GM23248 (cell line): ENCODE results near the gene PPP1CC.

Source experiments
- EZH2 ChIP-seq: fragments of 200-600 bp; sonication (generic); IDR thresholded peaks from 2 replicates; pipeline ENCODE4 v1.6.1; 2018; ENCODE audit warnings: antibody characterized with exemption, mild to moderate bottlenecking; ENCODE audit not compliant: insufficient read depth, poor library complexity, severe bottlenecking
- EZH2phosphoT487 ChIP-seq: fragments of 200-600 bp; sonication (generic); IDR thresholded peaks from 2 replicates; pipeline ENCODE4 v1.6.1; 2018; ENCODE audit warnings: antibody characterized with exemption, moderate library complexity, mild to moderate bottlenecking, low read depth; ENCODE audit not compliant: insufficient read depth

DNA sequence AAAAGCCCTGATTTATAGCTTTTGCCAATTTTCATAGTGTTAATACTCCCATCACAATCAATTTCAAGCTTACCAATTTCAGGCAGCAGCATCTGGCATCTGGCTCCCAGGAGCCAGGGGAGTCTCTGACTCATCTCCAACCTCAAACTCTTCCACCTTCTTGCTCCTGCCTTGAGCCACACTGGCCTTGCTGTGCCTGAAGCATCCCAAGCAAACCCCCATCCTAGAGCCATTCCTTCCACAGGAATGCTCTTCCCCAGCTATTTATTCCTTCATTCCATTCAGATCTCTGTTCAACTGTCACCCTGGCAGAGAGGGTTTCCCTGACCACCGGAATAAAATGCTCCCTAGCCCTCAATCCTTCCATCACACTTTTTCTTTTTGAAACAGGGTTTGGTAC is 13.9 kb upstream of the PPP1CC start:
- no peak for TF ChIP-seq EZH2phosphoT487
- TF ChIP-seq EZH2: no peak
